Measurements from ENCODE around the gene CENPO. TPM values are rescaled to one million over a fixed set of nuclear protein-coding genes. Genes with fewer than 3 reads are reported as not detected.

The CENPO gene
- total RNA-seq, 1 experiment from 2014 or later, result 27.9 TPM

- TF ChIP-seq ELF1 (IDR thresholded peaks at IDR 0.05; ENCODE audit: borderline replicate concordance, low read depth), result no peak
- TF ChIP-seq POLR2AphosphoS5 (IDR thresholded peaks at IDR 0.05; ENCODE audit: low read depth, low read length), result no peak
- TF ChIP-seq CEBPB (IDR thresholded peaks at IDR 0.05; ENCODE audit: low read depth), result no peak
- TF ChIP-seq, protein P1, sequence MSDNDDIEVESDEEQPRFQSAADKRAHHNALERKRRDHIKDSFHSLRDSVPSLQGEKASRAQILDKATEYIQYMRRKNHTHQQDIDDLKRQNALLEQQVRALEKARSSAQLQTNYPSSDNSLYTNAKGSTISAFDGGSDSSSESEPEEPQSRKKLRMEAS (IDR thresholded peaks at IDR 0.05), result no peak
- no peak for TF ChIP-seq EZH2 (IDR thresholded peaks at IDR 0.05)
- TF ChIP-seq, protein P2, sequence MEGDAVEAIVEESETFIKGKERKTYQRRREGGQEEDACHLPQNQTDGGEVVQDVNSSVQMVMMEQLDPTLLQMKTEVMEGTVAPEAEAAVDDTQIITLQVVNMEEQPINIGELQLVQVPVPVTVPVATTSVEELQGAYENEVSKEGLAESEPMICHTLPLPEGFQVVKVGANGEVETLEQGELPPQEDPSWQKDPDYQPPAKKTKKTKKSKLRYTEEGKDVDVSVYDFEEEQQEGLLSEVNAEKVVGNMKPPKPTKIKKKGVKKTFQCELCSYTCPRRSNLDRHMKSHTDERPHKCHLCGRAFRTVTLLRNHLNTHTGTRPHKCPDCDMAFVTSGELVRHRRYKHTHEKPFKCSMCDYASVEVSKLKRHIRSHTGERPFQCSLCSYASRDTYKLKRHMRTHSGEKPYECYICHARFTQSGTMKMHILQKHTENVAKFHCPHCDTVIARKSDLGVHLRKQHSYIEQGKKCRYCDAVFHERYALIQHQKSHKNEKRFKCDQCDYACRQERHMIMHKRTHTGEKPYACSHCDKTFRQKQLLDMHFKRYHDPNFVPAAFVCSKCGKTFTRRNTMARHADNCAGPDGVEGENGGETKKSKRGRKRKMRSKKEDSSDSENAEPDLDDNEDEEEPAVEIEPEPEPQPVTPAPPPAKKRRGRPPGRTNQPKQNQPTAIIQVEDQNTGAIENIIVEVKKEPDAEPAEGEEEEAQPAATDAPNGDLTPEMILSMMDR (IDR thresholded peaks at IDR 0.05 in 2 of 3, conservative IDR thresholded peaks at IDR 0.05 in 1 of 3; ENCODE audit: borderline replicate concordance in 1 of 3, insufficient read depth in 1 of 3, low read depth in 2 of 3, low read length in 2 of 3), result no peak
- no peak for TF ChIP-seq TCF7L2 (IDR thresholded peaks at IDR 0.05; ENCODE audit: borderline replicate concordance, extremely low read depth, insufficient read depth, insufficient read length)
- TF ChIP-seq EZH2phosphoT487 (IDR thresholded peaks at IDR 0.05; ENCODE audit: borderline replicate concordance), result no peak
- TF ChIP-seq POLR2A (IDR thresholded peaks at IDR 0.05; ENCODE audit: borderline replicate concordance, extremely low read depth, insufficient read depth, insufficient read length), result no peak
- TF ChIP-seq EGR1 (IDR thresholded peaks at IDR 0.05; ENCODE audit: low read depth), result no peak
- no peak for TF ChIP-seq SRF (IDR thresholded peaks at IDR 0.05; ENCODE audit: low read depth)
- TF ChIP-seq CBX3 (IDR thresholded peaks at IDR 0.05; ENCODE audit: low read depth), result no peak
- TF ChIP-seq JUND (IDR thresholded peaks at IDR 0.05), result no peak
- TF ChIP-seq FOSL1 (IDR thresholded peaks at IDR 0.05; ENCODE audit: low read depth), result no peak
- TF ChIP-seq YY1 (IDR thresholded peaks at IDR 0.05; ENCODE audit: extremely low read depth, insufficient replicate concordance, low read depth, low read length), result no peak
- no peak for TF ChIP-seq SIN3A (IDR thresholded peaks at IDR 0.05; ENCODE audit: low read depth)
- TF ChIP-seq, protein P3, sequence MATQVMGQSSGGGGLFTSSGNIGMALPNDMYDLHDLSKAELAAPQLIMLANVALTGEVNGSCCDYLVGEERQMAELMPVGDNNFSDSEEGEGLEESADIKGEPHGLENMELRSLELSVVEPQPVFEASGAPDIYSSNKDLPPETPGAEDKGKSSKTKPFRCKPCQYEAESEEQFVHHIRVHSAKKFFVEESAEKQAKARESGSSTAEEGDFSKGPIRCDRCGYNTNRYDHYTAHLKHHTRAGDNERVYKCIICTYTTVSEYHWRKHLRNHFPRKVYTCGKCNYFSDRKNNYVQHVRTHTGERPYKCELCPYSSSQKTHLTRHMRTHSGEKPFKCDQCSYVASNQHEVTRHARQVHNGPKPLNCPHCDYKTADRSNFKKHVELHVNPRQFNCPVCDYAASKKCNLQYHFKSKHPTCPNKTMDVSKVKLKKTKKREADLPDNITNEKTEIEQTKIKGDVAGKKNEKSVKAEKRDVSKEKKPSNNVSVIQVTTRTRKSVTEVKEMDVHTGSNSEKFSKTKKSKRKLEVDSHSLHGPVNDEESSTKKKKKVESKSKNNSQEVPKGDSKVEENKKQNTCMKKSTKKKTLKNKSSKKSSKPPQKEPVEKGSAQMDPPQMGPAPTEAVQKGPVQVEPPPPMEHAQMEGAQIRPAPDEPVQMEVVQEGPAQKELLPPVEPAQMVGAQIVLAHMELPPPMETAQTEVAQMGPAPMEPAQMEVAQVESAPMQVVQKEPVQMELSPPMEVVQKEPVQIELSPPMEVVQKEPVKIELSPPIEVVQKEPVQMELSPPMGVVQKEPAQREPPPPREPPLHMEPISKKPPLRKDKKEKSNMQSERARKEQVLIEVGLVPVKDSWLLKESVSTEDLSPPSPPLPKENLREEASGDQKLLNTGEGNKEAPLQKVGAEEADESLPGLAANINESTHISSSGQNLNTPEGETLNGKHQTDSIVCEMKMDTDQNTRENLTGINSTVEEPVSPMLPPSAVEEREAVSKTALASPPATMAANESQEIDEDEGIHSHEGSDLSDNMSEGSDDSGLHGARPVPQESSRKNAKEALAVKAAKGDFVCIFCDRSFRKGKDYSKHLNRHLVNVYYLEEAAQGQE (IDR thresholded peaks at IDR 0.05; ENCODE audit: low read depth), result no peak
- TF ChIP-seq, protein P4, sequence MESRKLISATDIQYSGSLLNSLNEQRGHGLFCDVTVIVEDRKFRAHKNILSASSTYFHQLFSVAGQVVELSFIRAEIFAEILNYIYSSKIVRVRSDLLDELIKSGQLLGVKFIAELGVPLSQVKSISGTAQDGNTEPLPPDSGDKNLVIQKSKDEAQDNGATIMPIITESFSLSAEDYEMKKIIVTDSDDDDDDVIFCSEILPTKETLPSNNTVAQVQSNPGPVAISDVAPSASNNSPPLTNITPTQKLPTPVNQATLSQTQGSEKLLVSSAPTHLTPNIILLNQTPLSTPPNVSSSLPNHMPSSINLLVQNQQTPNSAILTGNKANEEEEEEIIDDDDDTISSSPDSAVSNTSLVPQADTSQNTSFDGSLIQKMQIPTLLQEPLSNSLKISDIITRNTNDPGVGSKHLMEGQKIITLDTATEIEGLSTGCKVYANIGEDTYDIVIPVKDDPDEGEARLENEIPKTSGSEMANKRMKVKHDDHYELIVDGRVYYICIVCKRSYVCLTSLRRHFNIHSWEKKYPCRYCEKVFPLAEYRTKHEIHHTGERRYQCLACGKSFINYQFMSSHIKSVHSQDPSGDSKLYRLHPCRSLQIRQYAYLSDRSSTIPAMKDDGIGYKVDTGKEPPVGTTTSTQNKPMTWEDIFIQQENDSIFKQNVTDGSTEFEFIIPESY (IDR thresholded peaks at IDR 0.05; ENCODE audit: extremely low read depth, insufficient replicate concordance, low read length), result no peak
- TF ChIP-seq SP1 (IDR thresholded peaks at IDR 0.05; ENCODE audit: low read depth), result no peak
- no peak for TF ChIP-seq ZFX (IDR thresholded peaks at IDR 0.05)
- Histone ChIP-seq H3K27ac (ENCODE audit: low read depth, low read length) (no peak overlapping the region), H2AFZ (ENCODE audit: low read depth, low read length, poor library complexity, severe bottlenecking) (no peak overlapping the region), H3K27me3 (ENCODE audit: insufficient read depth, low read length) (no peaks in the 10 kb centered on the region), H4K20me1 (ENCODE audit: insufficient read depth) (no peaks in the 10 kb centered on the region), H3K9me2 (ENCODE audit: insufficient read depth) (no peaks in the 10 kb centered on the region), H3K4me1 (ENCODE audit: control insufficient read depth in 1 of 2, insufficient read depth in 2 of 2, low read length in 2 of 2) (no peaks in the 10 kb centered on the region), H3K4me3 (replicated peaks in 1 of 2; ENCODE audit: low read depth in 1 of 2, low read length in 2 of 2) (no peak overlapping the region), H3K36me3 (ENCODE audit: control insufficient read depth in 1 of 2, insufficient read depth in 2 of 2, low read length in 2 of 2) (peaks cover 27 to 54% of the 10 kb centered on the region in 2 experiments), H3K9me3 (ENCODE audit: control insufficient read depth in 1 of 2, insufficient read depth in 1 of 2, low read depth in 1 of 2, low read length in 2 of 2) (no peaks in the 10 kb centered on the region), H3K9ac (ENCODE audit: low read length) (no peak overlapping the region), H3K4me2 (ENCODE audit: low read length) (no peak overlapping the region), H3K79me2 (ENCODE audit: insufficient read depth, low read length) (no peaks in the 10 kb centered on the region)
- intact Hi-C loops (cut with micrococcal nuclease), result no loop called here
- DNase-seq (ENCODE audit: low read depth, low spot score) (no peak), ATAC-seq (no peak)
- RAD21 ChIA-PET (ENCODE audit: low non-redundant PET in 1 of 2, low total read pairs in 2 of 2, uncharacterized antibody in 2 of 2, unreplicated experiment in 2 of 2), result interaction anchor here in 1 of 2 experiments (1.1 kb wide), 1 partner anchor 399 kb away, joined by 3 read pairs; no protein-coding TSS in a partner anchor
- no TSS peak for BruUV-seq (replicated peaks)
- CTCF ChIA-PET, result interaction anchor here (1.1 kb wide), 1 partner anchor 32 kb away, joined by 3 read pairs; no protein-coding TSS in a partner anchor
- POLR2A ChIA-PET, result interaction anchor here (0.7 kb wide), 1 partner anchor 331 kb away, joined by 3 read pairs; no protein-coding TSS in a partner anchor
Observed at GRCh38 chr2:24821433-24821891, 28.2 kb downstream of the CENPO start.
